Measurements from ENCODE around the gene PDXDC1. TPM values are rescaled to one million over a fixed set of nuclear protein-coding genes. Genes with fewer than 3 reads are reported as not detected.
A peak's percentile ranks its signal among the peaks of the same experiment; 100 is the strongest.
"Not testable (repeated sequence)": the region's sequence is repeated elsewhere in the genome, so short reads cannot be mapped to it uniquely, and the experiment has no call there.

Gene PDXDC1
- total and polyA plus RNA-seq, 9 donors = 34.8 to 58.8 (median 42.6) TPM

- peaks cover 56% of the 10 kb centered on the region for H3K36me3 ChIP-seq (ENCODE audit: control insufficient read depth, insufficient read depth, low read length)
- 36% methylated on average over 2 of the region's 8 CpGs for WGBS (ENCODE audit: insufficient coverage)
- not testable (repeated sequence) for H3K27me3 ChIP-seq (ENCODE audit: control insufficient read depth, insufficient read depth, low read length)
These were observed 52.2 kb downstream of the PDXDC1 start for GRCh38 chr16:15027051-15027450.

DNA sequence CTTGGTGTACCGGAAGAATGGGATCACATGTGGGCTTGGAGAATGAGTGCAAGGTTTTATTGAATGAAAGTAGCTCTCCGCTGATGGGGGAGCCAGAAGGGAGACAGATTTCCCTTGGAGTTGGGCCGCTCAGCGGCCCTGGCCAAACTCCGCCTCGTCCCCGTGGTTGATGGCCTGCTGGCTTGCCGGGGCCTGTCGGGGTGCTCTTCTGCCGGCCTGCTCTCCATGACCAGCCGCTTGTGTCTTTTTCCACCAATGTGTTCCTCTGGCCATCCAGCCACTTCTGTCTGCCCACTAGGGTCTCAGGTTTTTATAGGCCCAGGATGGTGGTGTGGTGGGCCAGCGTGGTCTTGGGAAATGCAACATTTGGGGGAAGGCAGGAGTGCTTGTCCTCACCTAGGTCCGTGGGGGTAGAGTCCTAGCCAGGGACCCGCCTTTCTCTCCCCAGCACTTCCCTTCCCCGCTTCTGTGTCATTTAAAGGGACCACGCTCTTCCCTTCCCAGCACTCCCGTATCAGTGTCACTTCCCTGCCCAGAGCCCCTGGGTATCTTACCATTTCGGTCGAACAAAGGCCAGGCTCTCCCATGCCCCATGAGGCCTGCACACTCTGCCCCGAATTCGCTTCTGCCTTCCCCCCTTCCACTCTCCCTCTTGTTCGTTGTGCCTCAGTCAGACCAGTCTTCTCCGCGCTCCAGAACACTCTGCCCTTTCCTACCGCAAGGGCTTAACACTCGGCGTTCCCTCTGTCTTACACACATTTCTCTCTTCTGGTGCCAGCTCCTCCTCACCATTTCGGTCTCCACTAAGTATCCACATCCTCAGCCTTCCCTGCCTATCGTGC, 52.9 kb downstream of the PDXDC1 start:
- H3K4me3 ChIP-seq (ENCODE audit: low read length); H3K27ac ChIP-seq (ENCODE audit: low read length); DNase-seq; H3K9me3 ChIP-seq (replicated peaks; ENCODE audit: control insufficient read depth, low read depth, low read length); H3K4me1 ChIP-seq (ENCODE audit: control insufficient read depth, insufficient read depth, low read length); H3K27me3 ChIP-seq (ENCODE audit: control insufficient read depth, insufficient read depth, low read length): not testable (repeated sequence)
- WGBS (ENCODE audit: insufficient coverage) = 77% methylated on average over 23 of the region's 29 CpGs
- peaks cover 63% of the 10 kb centered on the region for H3K36me3 ChIP-seq (ENCODE audit: control insufficient read depth, insufficient read depth, low read length)

More at GRCh38 chr16:15027051-15027450, 52.2 kb downstream of the PDXDC1 start:
- not testable (repeated sequence) for H3K27ac ChIP-seq (ENCODE audit: low read length); H3K4me3 ChIP-seq (ENCODE audit: low read length); H3K9me3 ChIP-seq (replicated peaks; ENCODE audit: control insufficient read depth, low read depth, low read length); H3K4me1 ChIP-seq (ENCODE audit: control insufficient read depth, insufficient read depth, low read length); DNase-seq

GRCh38 chr16:15028345-15028715, 53.5 kb downstream of the PDXDC1 start:
- 88% methylated on average over 5 of the region's 6 CpGs for WGBS (ENCODE audit: insufficient coverage)
- DNase-seq; H3K4me1 ChIP-seq (ENCODE audit: control insufficient read depth, insufficient read depth, low read length); H3K27me3 ChIP-seq (ENCODE audit: control insufficient read depth, insufficient read depth, low read length); H3K4me3 ChIP-seq (ENCODE audit: low read length); H3K27ac ChIP-seq (ENCODE audit: low read length); H3K9me3 ChIP-seq (replicated peaks; ENCODE audit: control insufficient read depth, low read depth, low read length): not testable (repeated sequence)
- peaks cover 67% of the 10 kb centered on the region for H3K36me3 ChIP-seq (ENCODE audit: control insufficient read depth, insufficient read depth, low read length)

DNA sequence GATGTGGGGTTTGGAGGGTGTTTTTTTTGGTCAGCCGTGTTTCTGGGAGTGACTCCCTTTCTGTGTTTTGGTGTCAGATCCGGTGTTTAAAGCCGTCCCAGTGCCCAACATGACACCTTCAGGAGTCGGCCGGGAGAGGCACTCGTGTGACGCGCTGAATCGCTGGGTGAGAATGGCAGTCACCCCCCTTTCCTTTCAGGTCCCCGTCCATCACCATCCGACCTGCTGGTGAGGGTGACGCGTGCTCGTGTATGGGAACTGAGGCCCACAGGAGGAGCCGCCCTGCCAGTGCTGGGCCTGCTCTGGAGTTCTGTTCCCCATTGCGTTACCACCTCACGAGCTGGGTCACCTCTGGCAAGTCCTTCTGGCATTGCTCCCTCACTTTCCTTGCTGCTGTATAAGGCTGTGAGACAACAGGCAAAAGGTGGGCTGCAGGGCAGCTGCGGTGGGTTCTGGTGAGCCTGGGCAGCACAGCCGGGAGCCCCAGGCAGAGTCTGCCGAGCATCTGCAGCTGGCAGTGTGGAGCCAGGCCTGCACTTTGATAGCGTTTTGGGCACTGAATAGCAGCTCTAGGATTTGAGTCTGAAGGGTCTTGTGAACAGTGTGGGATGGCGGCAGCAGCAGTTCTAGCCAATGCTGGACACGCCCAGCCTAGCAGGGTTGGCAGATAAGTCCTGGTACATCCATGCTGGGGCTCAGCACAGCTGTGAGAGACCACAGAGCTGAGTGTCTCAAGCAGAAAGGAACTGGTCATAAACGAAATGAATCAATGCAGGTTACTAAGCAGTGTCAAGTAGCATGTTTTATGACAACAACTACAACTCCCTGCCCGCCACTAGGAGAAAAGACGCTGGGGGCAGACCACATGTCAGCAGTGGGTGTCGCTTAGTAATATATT, 54.2 kb downstream of the PDXDC1 start:
- not testable (repeated sequence) for H3K9me3 ChIP-seq (replicated peaks; ENCODE audit: control insufficient read depth, low read depth, low read length); H3K27ac ChIP-seq (ENCODE audit: low read length); H3K4me3 ChIP-seq (ENCODE audit: low read length); H3K4me1 ChIP-seq (ENCODE audit: control insufficient read depth, insufficient read depth, low read length); H3K27me3 ChIP-seq (ENCODE audit: control insufficient read depth, insufficient read depth, low read length)
- peak; percentile 45 for DNase-seq
- WGBS (ENCODE audit: insufficient coverage) = 90% methylated on average over 20 of the region's 27 CpGs
- H3K36me3 ChIP-seq (ENCODE audit: control insufficient read depth, insufficient read depth, low read length) = peaks cover 69% of the 10 kb centered on the region

DNA sequence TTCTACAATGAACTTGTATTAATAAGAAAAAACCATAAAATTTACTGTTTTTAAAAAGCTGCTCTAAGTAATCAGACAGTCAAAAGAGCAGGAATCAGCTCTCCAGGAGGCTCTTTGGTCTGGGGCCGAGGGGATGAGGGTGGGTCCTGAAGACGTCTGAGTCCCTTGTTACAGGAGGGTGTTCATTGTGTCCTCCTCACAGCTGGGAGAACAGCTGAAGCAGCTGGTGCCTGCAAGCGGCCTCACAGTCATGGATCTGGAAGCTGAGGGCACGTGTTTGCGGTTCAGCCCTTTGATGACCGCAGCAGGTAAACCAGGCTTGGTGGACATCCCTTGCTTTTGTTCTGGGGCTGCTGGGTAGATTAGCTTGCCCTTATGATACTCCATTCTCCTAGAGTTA, 54.9 kb downstream of the PDXDC1 start:
- not testable (repeated sequence) for H3K9me3 ChIP-seq (replicated peaks; ENCODE audit: control insufficient read depth, low read depth, low read length); H3K27me3 ChIP-seq (ENCODE audit: control insufficient read depth, insufficient read depth, low read length); H3K4me3 ChIP-seq (ENCODE audit: low read length)
- 71% methylated on average over 4 of the region's 6 CpGs for WGBS (ENCODE audit: insufficient coverage)
- H3K27ac ChIP-seq (ENCODE audit: low read length) = peak overlapping the region; percentile 24
- H3K4me1 ChIP-seq (ENCODE audit: control insufficient read depth, insufficient read depth, low read length) = peaks cover 12% of the 10 kb centered on the region
- peaks cover 69% of the 10 kb centered on the region for H3K36me3 ChIP-seq (ENCODE audit: control insufficient read depth, insufficient read depth, low read length)
- peak; percentile 35 for DNase-seq

DNA sequence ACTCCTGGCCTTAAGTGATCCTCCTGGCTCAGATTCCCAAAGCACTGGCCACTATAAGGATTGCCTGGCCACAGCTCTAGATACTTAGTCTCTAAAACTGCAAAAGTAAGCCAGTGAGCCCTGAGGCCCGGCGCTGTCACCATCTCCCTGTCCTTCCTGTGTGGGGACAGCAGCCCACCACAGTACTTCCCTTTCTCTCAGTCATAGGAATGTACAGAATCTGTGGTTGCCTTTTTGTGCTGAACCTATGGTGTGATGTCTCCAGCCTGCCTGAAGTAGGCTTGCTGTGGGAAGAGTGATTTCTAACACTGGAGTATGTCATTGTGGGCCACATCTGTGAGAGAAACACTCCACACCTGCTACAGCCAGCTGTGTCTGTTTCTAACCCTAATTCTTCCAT, 56.4 kb downstream of the PDXDC1 start:
- WGBS (ENCODE audit: insufficient coverage) = no CpG with 5 or more reads among the region's 2 CpGs
- no peaks in the 10 kb centered on the region for H3K9me3 ChIP-seq (replicated peaks; ENCODE audit: control insufficient read depth, low read depth, low read length)
- no peak overlapping the region for H3K27ac ChIP-seq (ENCODE audit: low read length)
- H3K36me3 ChIP-seq (ENCODE audit: control insufficient read depth, insufficient read depth, low read length) = peaks cover 75% of the 10 kb centered on the region
- no peaks in the 10 kb centered on the region for H3K27me3 ChIP-seq (ENCODE audit: control insufficient read depth, insufficient read depth, low read length)
- no peak overlapping the region for H3K4me3 ChIP-seq (ENCODE audit: low read length)
- DNase-seq = no peak
- peaks cover 12% of the 10 kb centered on the region for H3K4me1 ChIP-seq (ENCODE audit: control insufficient read depth, insufficient read depth, low read length)

GRCh38 chr16:15031586-15031985, 56.8 kb downstream of the PDXDC1 start:
- 89% methylated on average over 4 of the region's 8 CpGs for WGBS (ENCODE audit: insufficient coverage)
- no peaks in the 10 kb centered on the region for H3K27me3 ChIP-seq (ENCODE audit: control insufficient read depth, insufficient read depth, low read length)

DNA sequence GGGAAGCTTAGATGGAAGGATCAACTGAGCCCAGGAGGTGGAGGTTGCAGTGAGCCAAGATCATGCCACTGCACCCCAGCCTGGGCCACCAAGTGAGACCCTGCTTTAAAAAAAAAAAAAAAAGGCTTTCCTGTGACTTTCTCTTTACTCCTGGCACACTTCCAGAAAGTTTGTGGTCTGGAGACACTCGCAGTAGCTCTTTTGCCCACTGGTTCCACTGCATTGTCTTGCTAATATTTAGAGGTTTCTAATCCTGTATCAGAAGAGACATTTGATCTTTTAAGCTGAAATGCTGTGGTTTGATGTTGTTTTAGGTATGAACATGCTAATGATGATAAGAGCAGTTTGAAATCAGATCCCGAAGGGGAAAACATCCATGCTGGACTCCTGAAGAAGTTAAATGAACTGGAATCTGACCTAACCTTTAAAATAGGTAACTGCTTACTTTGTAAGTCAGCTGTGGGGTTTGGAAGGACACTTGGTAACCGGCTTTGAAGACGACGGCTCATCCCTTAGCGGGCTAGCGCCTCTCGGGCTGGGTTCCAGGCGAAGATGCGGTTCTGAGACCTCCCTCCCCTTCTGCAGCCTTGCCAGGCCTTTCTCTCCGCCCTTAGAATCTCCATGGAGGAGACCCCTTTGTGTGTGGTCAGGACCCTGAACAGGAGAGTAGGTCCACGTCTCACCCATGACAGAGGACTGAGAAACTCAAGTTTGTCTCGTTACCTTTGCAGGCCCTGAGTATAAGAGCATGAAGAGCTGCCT, 57.9 kb downstream of the PDXDC1 start:
- peaks cover 10% of the 10 kb centered on the region for H3K4me1 ChIP-seq (ENCODE audit: control insufficient read depth, insufficient read depth, low read length)
- H3K27ac ChIP-seq (ENCODE audit: low read length) = no peak overlapping the region
- no peaks in the 10 kb centered on the region for H3K27me3 ChIP-seq (ENCODE audit: control insufficient read depth, insufficient read depth, low read length)
- DNase-seq = no peak
- peaks cover 78% of the 10 kb centered on the region for H3K36me3 ChIP-seq (ENCODE audit: control insufficient read depth, insufficient read depth, low read length)
- H3K4me3 ChIP-seq (ENCODE audit: low read length) = no peak overlapping the region
- 88% methylated on average over 5 of the region's 13 CpGs for WGBS (ENCODE audit: insufficient coverage)
- no peaks in the 10 kb centered on the region for H3K9me3 ChIP-seq (replicated peaks; ENCODE audit: control insufficient read depth, low read depth, low read length)

More at GRCh38 chr16:15031586-15031985, 56.8 kb downstream of the PDXDC1 start:
- Histone ChIP-seq H3K36me3 (ENCODE audit: control insufficient read depth, insufficient read depth, low read length) (peaks cover 79% of the 10 kb centered on the region), H3K4me3 (ENCODE audit: low read length) (no peak overlapping the region), H3K9me3 (replicated peaks; ENCODE audit: control insufficient read depth, low read depth, low read length) (no peaks in the 10 kb centered on the region), H3K27ac (ENCODE audit: low read length) (no peak overlapping the region), H3K4me1 (ENCODE audit: control insufficient read depth, insufficient read depth, low read length) (peaks cover 12% of the 10 kb centered on the region)
- DNase-seq = no peak

GRCh38 chr16:15033309-15033707, 58.5 kb downstream of the PDXDC1 start:
- Histone ChIP-seq H3K4me3 (ENCODE audit: low read length) (no peak overlapping the region), H3K36me3 (ENCODE audit: control insufficient read depth, insufficient read depth, low read length) (peaks cover 77% of the 10 kb centered on the region), H3K27me3 (ENCODE audit: control insufficient read depth, insufficient read depth, low read length) (no peaks in the 10 kb centered on the region), H3K27ac (ENCODE audit: low read length) (no peak overlapping the region), H3K4me1 (ENCODE audit: control insufficient read depth, insufficient read depth, low read length) (peaks cover 10% of the 10 kb centered on the region), H3K9me3 (replicated peaks; ENCODE audit: control insufficient read depth, low read depth, low read length) (no peaks in the 10 kb centered on the region)
- DNase-seq = no peak
- WGBS (ENCODE audit: insufficient coverage) = 90% methylated on average over 13 of the region's 14 CpGs

Data from muscle of leg (tissue), 11 donors.